ENCODE data around the gene ZNF414.
A peak's percentile ranks its signal among the peaks of the same experiment; 100 is the strongest.

ZNF414 gene

DNA sequence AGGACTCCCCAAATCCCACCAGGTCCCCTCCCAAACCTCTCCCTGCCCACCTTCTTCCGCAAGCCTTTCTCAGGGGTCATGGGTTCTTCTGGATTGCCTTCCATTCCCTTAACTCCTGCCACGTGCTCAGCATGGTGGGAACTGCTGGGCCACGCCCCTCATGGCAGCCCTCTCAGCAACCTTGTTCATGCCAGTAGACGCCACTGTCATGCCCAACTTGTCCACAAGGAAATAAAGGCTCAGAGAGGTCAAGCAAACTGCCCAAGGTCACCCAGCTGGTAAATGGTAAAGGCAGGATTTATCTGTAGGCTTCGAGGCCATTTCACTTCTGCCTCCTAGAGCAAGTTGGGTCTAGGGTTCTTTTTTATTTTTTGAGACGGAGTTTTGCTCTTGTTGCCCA is 22.4 kb downstream of the ZNF414 start:
- no peak for DNase-seq (ENCODE audit: low read depth in 1 of 2, low spot score in 1 of 2)
- Histone ChIP-seq H3K27me3 (ENCODE audit: insufficient read depth, poor library complexity, severe bottlenecking) (no peaks in the 10 kb centered on the region), H3K4me3 (replicated peaks; ENCODE audit: insufficient read depth, low read length) (no peak overlapping the region), H3K27ac (replicated peaks) (peak overlapping the region; percentile 90)
- TF ChIP-seq CTCF (IDR thresholded peaks at IDR 0.05; ENCODE audit: insufficient read depth, low read length) (no peak), POLR2AphosphoS5 (IDR thresholded peaks at IDR 0.05; ENCODE audit: low read depth) (0 out of 2 replicates have a peak, but pooled peaks have one; percentile 66)

GRCh38 chr19:8490873-8491272 is 23.1 kb downstream of the ZNF414 start:
- TF ChIP-seq CTCF (IDR thresholded peaks at IDR 0.05; ENCODE audit: insufficient read depth, low read length) = no peak
- TF ChIP-seq POLR2AphosphoS5 (IDR thresholded peaks at IDR 0.05; ENCODE audit: low read depth) = peak; percentile 3; the same call in 1 of the 2 replicates
- no peak for TF ChIP-seq REST (IDR thresholded peaks at IDR 0.05; ENCODE audit: insufficient replicate concordance, low read depth)
- TF ChIP-seq SPI1 (IDR thresholded peaks at IDR 0.05; ENCODE audit: borderline replicate concordance, low read depth) = no peak
- TF ChIP-seq GABPA (IDR thresholded peaks at IDR 0.05; ENCODE audit: low read depth) = no peak
- no peaks in the 10 kb centered on the region for H3K27me3 ChIP-seq (ENCODE audit: insufficient read depth, poor library complexity, severe bottlenecking)
- H3K4me3 ChIP-seq (replicated peaks; ENCODE audit: insufficient read depth, low read length) = no peak overlapping the region
- peak overlapping the region; percentile 90 for H3K27ac ChIP-seq (replicated peaks)
- no peak for DNase-seq (ENCODE audit: low read depth in 1 of 2, low spot score in 1 of 2)

- no peak for DNase-seq (ENCODE audit: low read depth in 1 of 2, low spot score in 1 of 2)
- TF ChIP-seq REST (IDR thresholded peaks at IDR 0.05; ENCODE audit: insufficient replicate concordance, low read depth) = no peak
- peak; percentile 46; the same call in 1 of the 2 replicates for TF ChIP-seq POLR2AphosphoS5 (IDR thresholded peaks at IDR 0.05; ENCODE audit: low read depth)
- Histone ChIP-seq H3K27me3 (ENCODE audit: insufficient read depth, poor library complexity, severe bottlenecking) (no peaks in the 10 kb centered on the region), H3K27ac (replicated peaks) (peak overlapping the region; percentile 90), H3K4me3 (replicated peaks; ENCODE audit: insufficient read depth, low read length) (no peak overlapping the region)
These were observed 23.6 kb downstream of the ZNF414 start for GRCh38 chr19:8490395-8490760.

DNA sequence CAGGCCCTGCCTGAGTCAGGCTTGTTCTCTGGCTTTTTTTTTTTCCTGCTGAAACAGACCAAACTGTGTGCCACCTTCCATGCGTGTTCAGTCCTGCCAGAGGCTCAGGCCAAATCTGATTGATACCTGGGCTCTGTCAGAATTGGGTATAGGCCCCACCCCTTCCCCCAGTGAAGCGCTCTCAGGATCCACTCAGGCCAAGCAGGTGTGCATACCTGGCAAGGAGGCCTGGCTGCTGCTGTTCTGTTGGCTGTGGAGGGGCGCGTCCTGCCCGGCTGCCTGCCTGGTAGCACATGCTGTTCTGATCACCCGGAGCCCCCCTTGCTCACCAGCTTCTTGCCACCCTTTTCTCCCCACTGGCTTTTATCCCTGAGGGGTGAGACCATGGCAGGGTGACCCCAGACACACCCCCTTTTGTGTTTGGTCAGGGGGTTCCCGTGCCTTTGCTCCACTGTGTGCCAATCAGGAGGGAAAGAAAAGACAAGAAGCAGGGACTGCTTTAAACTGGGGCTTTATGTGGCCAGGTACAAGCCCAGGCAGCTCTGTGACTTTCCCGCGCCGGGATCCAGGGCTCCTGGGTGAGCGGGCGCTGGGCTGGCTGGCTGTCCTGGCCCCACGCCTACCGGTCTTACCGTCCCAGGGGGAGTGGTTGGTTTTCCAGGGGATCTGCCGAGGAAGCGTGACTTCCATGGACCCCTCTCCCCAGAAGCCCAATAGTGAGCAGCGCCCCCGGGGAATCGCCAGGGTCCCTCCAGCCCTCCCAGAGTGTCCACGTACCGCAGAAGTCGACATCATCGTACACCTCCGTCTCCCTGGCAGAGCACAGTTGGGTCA is 24.2 kb downstream of the ZNF414 start:
- Histone ChIP-seq H3K4me3 (replicated peaks; ENCODE audit: insufficient read depth, low read length) (no peak overlapping the region), H3K27me3 (ENCODE audit: insufficient read depth, poor library complexity, severe bottlenecking) (no peaks in the 10 kb centered on the region), H3K27ac (replicated peaks) (peak overlapping the region; percentile 90)
- TF ChIP-seq POLR2AphosphoS5 (IDR thresholded peaks at IDR 0.05; ENCODE audit: low read depth) (peak; percentile 81), GABPA (IDR thresholded peaks at IDR 0.05; ENCODE audit: low read depth) (no peak)
- DNase-seq (ENCODE audit: low read depth in 1 of 2, low spot score in 1 of 2) = no peak

GRCh38 chr19:8488365-8488764 is 25.6 kb downstream of the ZNF414 start:
- peak overlapping the region; percentile 83 for H3K27ac ChIP-seq (replicated peaks)
- peak in 1 of 2 experiments; percentile 31 for DNase-seq (ENCODE audit: low read depth in 1 of 2, low spot score in 1 of 2)
- TF ChIP-seq GABPA (IDR thresholded peaks at IDR 0.05; ENCODE audit: low read depth) = no peak
- TF ChIP-seq POLR2AphosphoS5 (IDR thresholded peaks at IDR 0.05; ENCODE audit: low read depth) = no peak; the same call in 1 of the 2 replicates
- TF ChIP-seq REST (IDR thresholded peaks at IDR 0.05; ENCODE audit: insufficient replicate concordance, low read depth) = no peak
- no peak for TF ChIP-seq SPI1 (IDR thresholded peaks at IDR 0.05; ENCODE audit: borderline replicate concordance, low read depth)
- TF ChIP-seq CTCF (IDR thresholded peaks at IDR 0.05; ENCODE audit: insufficient read depth, low read length) = no peak
- no peak overlapping the region for H3K4me3 ChIP-seq (replicated peaks; ENCODE audit: insufficient read depth, low read length)
- H3K27me3 ChIP-seq (ENCODE audit: insufficient read depth, poor library complexity, severe bottlenecking) = no peaks in the 10 kb centered on the region
